ENCODE measurements around the gene FBXL12. TPM values are rescaled to one million over a fixed set of nuclear protein-coding genes. Genes with fewer than 3 reads are reported as not detected.

The FBXL12 gene
- total RNA-seq (2012; rRNA removed) (8.1 and 8.9 TPM in 2 replicates), polyA plus RNA-seq (2012; rRNA removed) (42.6 and 47.6 TPM in 2 replicates), Bru-seq, nascent RNA (percentile 74 among the genes with signal in this experiment), BruChase-seq, experiment 1, labeled RNA remaining after a 6-hour chase (percentile 73 among the genes with signal in this experiment), BruChase-seq, experiment 2, labeled RNA remaining after a 2-hour chase (percentile 67 among the genes with signal in this experiment)
- 34.3 and 50.6 TPM in 2 replicates for polyA plus RNA-seq (2012; cell fraction: cytosol; rRNA removed)
- 70.0 and 176 TPM in 2 replicates for polyA plus RNA-seq (2012; cell fraction: nucleus; rRNA removed; ENCODE audit: low replicate concordance)
- long read RNA-seq, transcript FBXL12-201 (3 exons, 1,852 nt) = major isoform, 25 of 54 reads
- long read RNA-seq, transcript FBXL12-206 (3 exons, 1,843 nt) = minor isoform, 5 of 54 reads
- long read RNA-seq, partial matches to known transcripts = 15 of 54 reads
- long read RNA-seq, other reads (novel, unspliced or antisense) = 1 of 54 reads

DNA sequence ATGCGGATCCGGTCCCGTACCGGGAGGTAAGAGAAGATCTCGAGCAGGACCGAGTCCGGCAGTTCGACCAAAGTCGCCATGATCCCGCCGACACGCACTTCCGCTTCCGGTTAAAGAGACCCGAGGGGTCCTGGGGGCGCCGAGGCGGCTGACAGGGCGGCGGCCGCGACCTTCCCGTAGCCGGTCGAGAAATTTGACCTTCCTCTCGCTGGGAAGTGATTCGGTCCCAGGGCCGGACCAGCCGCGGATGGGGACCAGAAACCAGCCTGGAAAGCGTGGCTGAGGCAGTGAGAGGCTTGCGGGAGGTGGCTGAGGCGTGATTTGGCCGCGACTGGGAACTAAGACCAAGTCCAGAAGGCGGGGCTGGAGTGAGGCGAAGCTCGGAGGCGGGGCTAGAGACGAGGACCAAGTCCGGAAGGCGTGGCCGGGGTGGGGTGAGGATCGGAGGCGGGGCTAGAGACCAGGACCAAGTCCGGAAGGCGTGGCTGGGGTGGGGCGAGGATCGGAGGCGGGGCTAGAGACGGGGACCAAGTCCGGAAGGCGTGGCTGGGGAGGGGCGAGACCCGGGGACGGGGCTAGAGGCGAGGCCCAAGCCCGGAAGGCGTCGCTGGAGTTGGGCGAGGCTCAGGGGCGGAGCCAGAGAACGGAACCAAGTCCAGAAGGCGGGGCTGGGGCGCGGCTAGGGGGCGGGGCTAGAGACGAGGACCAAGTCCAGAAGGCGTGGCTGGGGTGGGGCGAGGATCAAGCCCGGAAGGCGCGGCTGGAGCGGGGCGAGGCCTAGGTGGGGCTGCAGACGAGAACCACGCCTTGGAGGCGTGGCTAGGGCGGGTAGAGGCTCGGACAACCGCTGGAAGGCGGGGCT, at the start of gene FBXL12:
FBXL12 (minus strand) TSS at position 346 of the 862 bp plus-strand sequence; CDS start at position 80, 266 bp downstream.
- H3K56ac ChIP-seq (ENCODE audit: extremely low read depth, insufficient read depth, low read length) = peak within 1 kb of the TSS; percentile 55
- H2BK120ac ChIP-seq (ENCODE audit: low read depth, low read length) = peak within 1 kb of the TSS; percentile 92
- H3K27ac ChIP-seq (ENCODE audit: insufficient read depth, low read length) = peak within 1 kb of the TSS; percentile 94
- 0 out of 2 replicates have a peak, but pooled peaks cover 2% of the 10 kb centered on the region for H3K4me1 ChIP-seq (ENCODE audit: control insufficient read depth, insufficient read depth, low read length)
- peak within 1 kb of the TSS; percentile 71 for H2AK5ac ChIP-seq (ENCODE audit: low read depth, low read length)
- H4K91ac ChIP-seq (ENCODE audit: insufficient read depth, low read depth, low read length) = peak within 1 kb of the TSS; percentile 94
- H3K79me1 ChIP-seq (ENCODE audit: low read depth in 1 of 2, low read length in 2 of 2) = peaks cover 6 to 37% of the 10 kb centered on the region in 2 experiments; a peak in 3 of 4 replicates
- CTCF ChIA-PET = no interaction called here
- POLR2A ChIA-PET (ENCODE audit: unreplicated experiment) = interaction anchor here (0.6 kb wide), 3 partner anchors 9 to 143 kb away, joined by 3 to 15 read pairs (median 4); partner anchors contain the start of gene UBL5
- no peak within 1 kb of the TSS for H2BK20ac ChIP-seq (ENCODE audit: low read depth, low read length)
- H4K20me1 ChIP-seq (ENCODE audit: insufficient read depth, low read length) = peaks cover 4% of the 10 kb centered on the region
- peak within 1 kb of the TSS; percentile 96 for H2BK5ac ChIP-seq (ENCODE audit: low read depth, low read length, poor library complexity, severe bottlenecking)
- peak within 1 kb of the TSS; percentile 64 to 99 for H4K8ac ChIP-seq (ENCODE audit: low read depth in 2 of 2, low read length in 2 of 2)
- BruUV-seq (replicated peaks) = no TSS peak
- peak within 1 kb of the TSS; percentile 99 for H3K14ac ChIP-seq (replicated peaks; ENCODE audit: low read depth, low read length)
- H2AK9ac ChIP-seq (replicated peaks; ENCODE audit: low read depth, low read length, poor library complexity) = peak within 1 kb of the TSS; percentile 99
- H3K27me3 ChIP-seq (ENCODE audit: control insufficient read depth, insufficient read depth, low read length) = no peaks in the 10 kb centered on the region
- TF ChIP-seq POLR2A (IDR thresholded peaks at IDR 0.05; ENCODE audit: low read depth, low read length) = peak; percentile 96
- peak; percentile 80; the same call in 1 of the 2 replicates for TF ChIP-seq MXI1 (IDR thresholded peaks at IDR 0.05; ENCODE audit: borderline replicate concordance, low read depth, low read length)
- TF ChIP-seq MAZ (IDR thresholded peaks at IDR 0.05; ENCODE audit: borderline replicate concordance, low read depth, low read length) = peak; percentile 92
- TF ChIP-seq RAD21 (IDR thresholded peaks at IDR 0.05; ENCODE audit: low read length) = no peak
- peak within 1 kb of the TSS; percentile 89 for H3K18ac ChIP-seq (ENCODE audit: low read depth, low read length)
- no peaks in the 10 kb centered on the region for H3K36me3 ChIP-seq (ENCODE audit: control insufficient read depth, insufficient read depth, low read length)
- peak; percentile 92 for ATAC-seq (ENCODE audit: low read depth)
- dilution Hi-C loops (cut with HindIII; ENCODE audit: low sequenced_read_pairs, unreplicated experiment) (no loop called here), in situ Hi-C loops (cut with MboI; ENCODE audit: low sequenced_read_pairs) (no loop called here), intact Hi-C loops (cut with micrococcal nuclease) (no loop called here)
- WGBS, 2 experiments (ENCODE audit: extremely low coverage in 2 of 2, insufficient read length in 1 of 2) = 0% methylated on average over 41 of the region's 82 CpGs; no CpG with 5 or more reads in 1 of the 2 experiments
- no peaks in the 10 kb centered on the region for H3K9me3 ChIP-seq (ENCODE audit: control insufficient read depth, insufficient read depth, low read length)
- peak within 1 kb of the TSS; percentile 90 for H4K5ac ChIP-seq (ENCODE audit: low read depth, low read length)
- H3K9me1 ChIP-seq (ENCODE audit: insufficient read depth, low read length) = peaks cover 2% of the 10 kb centered on the region; the same call in 1 of the 2 replicates
- H3K4me2 ChIP-seq (ENCODE audit: low read depth, low read length) = peak within 1 kb of the TSS; percentile 98
- H3K9ac ChIP-seq (ENCODE audit: low read depth, low read length) = peak within 1 kb of the TSS; percentile 77
- H3K23ac ChIP-seq (ENCODE audit: low read depth, low read length) = peak within 1 kb of the TSS; percentile 97
- DNase-seq = peak; percentile 99
- peak within 1 kb of the TSS; percentile 100 for H2AFZ ChIP-seq (replicated peaks; ENCODE audit: low read length, poor library complexity)
- H3K4me3 ChIP-seq (ENCODE audit: insufficient read depth, low read depth, low read length) = peak within 1 kb of the TSS; percentile 89
- peak within 1 kb of the TSS; percentile 98 for H3K4ac ChIP-seq (ENCODE audit: low read depth, low read length)
- peak within 1 kb of the TSS; percentile 10; the same call in 1 of the 3 replicates for H2BK15ac ChIP-seq (ENCODE audit: low read depth, low read length)
